Left lung (tissue), 10 donors: Measurements from ENCODE around the gene CUX1. TPM values are rescaled to one million over a fixed set of nuclear protein-coding genes. Genes with fewer than 3 reads are reported as not detected.
"Not testable (repeated sequence)": the region's sequence is repeated elsewhere in the genome, so short reads cannot be mapped to it uniquely, and the experiment has no call there.

Experiments
- ATAC-seq: fragments of 200-7000 bp; cut with Tn5 transposase; one replicate; pipeline ENCODE4 v1.9.1; 2020; ENCODE audit warnings: moderate library complexity
- DNase-seq, 4 donors: peaks; one replicate each; pipeline ENCODE4 v3.0.0-alpha.2; 2013 to 2020
- H3K27ac ChIP-seq, 2 donors: fragments of 200-600 bp; sonication (generic) in 1 of 2; one replicate each; pipeline versions ENCODE4 v1.5.0 to v1.8.0; 2020 to 2021
- H3K27me3 ChIP-seq, 2 donors: fragments of 200-600 bp; sonication (generic) in 1 of 2; one replicate each; pipeline versions ENCODE4 v1.5.0 to v1.8.0; 2020 to 2021
- H3K36me3 ChIP-seq, 2 donors: fragments of 200-600 bp; sonication (generic) in 1 of 2; one replicate each; pipeline versions ENCODE4 v1.5.0 to v1.8.0; 2020 to 2021
- H3K4me1 ChIP-seq, 2 donors: fragments of 200-600 bp; one replicate each; pipeline ENCODE4 v1.8.0; 2021
- H3K4me3 ChIP-seq, 2 donors: fragments of 200-600 bp; sonication (generic) in 1 of 2; one replicate each; pipeline versions ENCODE4 v1.5.0 to v1.8.0; 2020 to 2021; ENCODE audit warnings: mild to moderate bottlenecking in 1 of 2
- H3K9me3 ChIP-seq, 2 donors: fragments of 200-600 bp; sonication (generic) in 1 of 2; one replicate each; pipeline versions ENCODE4 v1.5.0 to v1.8.0; 2020 to 2021
- CTCF ChIP-seq, 2 donors: fragments of 200-600 bp; sonication (generic) in 1 of 2; IDR thresholded peaks; one replicate each; pipeline versions ENCODE4 v1.5.0 to v1.8.0; 2021; ENCODE audit warnings: antibody characterized with exemption in 2 of 2
- intact Hi-C, 2 donors: fragments of 100-400 bp; cut with DNase I; formaldehyde crosslinking; loops; one replicate each; pipeline versions ENCODE4 v1.11.2 to v1.14.2; 2022
- polyA plus RNA-seq, 6 donors: library from polyadenylated mRNA; unstranded; fragments of 120-200 nt; gene quantifications; one replicate each; pipeline ENCODE4 v1.2.1, GENCODE V29; 2013; ENCODE audit not compliant: insufficient read length in 6 of 6
- total RNA-seq, 2 donors: library from RNA; stranded (reverse); fragmentation: NEBNext Ultra II Directional; extraction: Animal tissue kit (Norgen Biotek cat#: 25700); gene quantifications; one replicate each; pipeline ENCODE4 v1.2.1, GENCODE V29; 2021
- donor health status: DM: no; HTN: yes; CAD: no.
- donor health status: DM: no; HTN: no; CAD: no.

The CUX1 gene
- total and polyA plus RNA-seq, 8 donors = 86.4 to 157 (median 96.4) TPM

GRCh38 chr7:101867265-101867664, 49.8 kb downstream of the CUX1 start:
- no peaks in the 10 kb centered on the region for H3K9me3 ChIP-seq
- H3K27ac ChIP-seq = no peak overlapping the region
- no peak overlapping the region for H3K4me3 ChIP-seq
- no peak for TF ChIP-seq CTCF (IDR thresholded peaks at IDR 0.05)
- peaks cover 3 to 31% of the 10 kb centered on the region in 2 donors for H3K4me1 ChIP-seq
- intact Hi-C loops = no loop called here
- no peaks in the 10 kb centered on the region for H3K27me3 ChIP-seq
- no peak for ATAC-seq
- DNase-seq = no peak
- H3K36me3 ChIP-seq = peaks cover 0 to 8% of the 10 kb centered on the region in 2 donors

GRCh38 chr7:101867681-101868080, 50.3 kb downstream of the CUX1 start:
- intact Hi-C loops, DNase-seq, H3K27me3 ChIP-seq, H3K9me3 ChIP-seq, H3K27ac ChIP-seq, ATAC-seq, H3K36me3 ChIP-seq, H3K4me3 ChIP-seq: not testable (repeated sequence)
- peaks cover 3 to 27% of the 10 kb centered on the region in 2 donors for H3K4me1 ChIP-seq

- Histone ChIP-seq H3K27ac (no peak overlapping the region), H3K27me3 (no peaks in the 10 kb centered on the region), H3K36me3 (peaks cover 0 to 8% of the 10 kb centered on the region in 2 donors), H3K4me1 (peaks cover 3 to 27% of the 10 kb centered on the region in 2 donors), H3K9me3 (no peaks in the 10 kb centered on the region), H3K4me3 (no peak overlapping the region)
- ATAC-seq = no peak
- DNase-seq = no peak
- intact Hi-C loops = no loop called here
- TF ChIP-seq CTCF (IDR thresholded peaks at IDR 0.05) = no peak
These were observed 50.9 kb downstream of the CUX1 start for GRCh38 chr7:101868191-101868950.

GRCh38 chr7:101869026-101869900, 51.8 kb downstream of the CUX1 start:
- H3K4me3 ChIP-seq = no peak overlapping the region
- ATAC-seq (peak; percentile 13), DNase-seq (no peak)
- peak overlapping the region in 1 of 2 donors; percentile 45 for H3K27ac ChIP-seq
- TF ChIP-seq CTCF (IDR thresholded peaks at IDR 0.05) = no peak
- H3K36me3 ChIP-seq = peaks cover 0 to 8% of the 10 kb centered on the region in 2 donors
- no peaks in the 10 kb centered on the region for H3K9me3 ChIP-seq
- H3K4me1 ChIP-seq = peaks cover 3 to 31% of the 10 kb centered on the region in 2 donors
- no peaks in the 10 kb centered on the region for H3K27me3 ChIP-seq
- intact Hi-C loops = no loop called here

- Histone ChIP-seq H3K4me1 (peaks cover 3 to 31% of the 10 kb centered on the region in 2 donors), H3K36me3 (peaks cover 0 to 8% of the 10 kb centered on the region in 2 donors), H3K4me3 (no peak overlapping the region), H3K27me3 (no peaks in the 10 kb centered on the region), H3K27ac (peak overlapping the region; percentile 24 to 45), H3K9me3 (no peaks in the 10 kb centered on the region)
- intact Hi-C loops = no loop called here
- no peak for TF ChIP-seq CTCF (IDR thresholded peaks at IDR 0.05)
- ATAC-seq (no peak), DNase-seq (no peak)
These were observed 52.5 kb downstream of the CUX1 start for GRCh38 chr7:101869901-101870290.
